PFSK-1 (cell line): ENCODE measurements around the gene ARF3.

Source experiments
- FOXP2 ChIP-seq: optimal IDR thresholded peaks from 2 replicates; pipeline ENCODE3; 2011; ENCODE audit warnings: borderline replicate concordance, control low read depth, inconsistent platforms; ENCODE audit not compliant: insufficient read depth; ENCODE audit errors: extremely low read length, extremely low read depth
- POLR2AphosphoS5 ChIP-seq: IDR thresholded peaks from 2 replicates; pipeline ENCODE4 v1.6.1; 2012; ENCODE audit warnings: low read depth, mild to moderate bottlenecking, control low read depth, low read length, moderate library complexity
- REST ChIP-seq, 2 experiments: IDR thresholded peaks; 2 replicates each; pipeline versions ENCODE4 v1.6.1 to v1.8.0; 2011 to 2012; ENCODE audit warnings: low read depth in 2 of 2, low read length in 2 of 2, control low read depth in 1 of 2, inconsistent platforms in 1 of 2, mild to moderate bottlenecking in 1 of 2, moderate library complexity in 1 of 2; ENCODE audit not compliant: insufficient read depth in 1 of 2
- SIN3A ChIP-seq: IDR thresholded peaks from 2 replicates; pipeline ENCODE4 v1.6.1; 2012; ENCODE audit warnings: mild to moderate bottlenecking, low read length, moderate library complexity, borderline replicate concordance; ENCODE audit not compliant: insufficient read depth
- TAF1 ChIP-seq: IDR thresholded peaks from 2 replicates; pipeline ENCODE4 v1.6.1; 2012; ENCODE audit warnings: low read length, control low read depth, borderline replicate concordance; ENCODE audit not compliant: insufficient read depth

Gene ARF3

DNA sequence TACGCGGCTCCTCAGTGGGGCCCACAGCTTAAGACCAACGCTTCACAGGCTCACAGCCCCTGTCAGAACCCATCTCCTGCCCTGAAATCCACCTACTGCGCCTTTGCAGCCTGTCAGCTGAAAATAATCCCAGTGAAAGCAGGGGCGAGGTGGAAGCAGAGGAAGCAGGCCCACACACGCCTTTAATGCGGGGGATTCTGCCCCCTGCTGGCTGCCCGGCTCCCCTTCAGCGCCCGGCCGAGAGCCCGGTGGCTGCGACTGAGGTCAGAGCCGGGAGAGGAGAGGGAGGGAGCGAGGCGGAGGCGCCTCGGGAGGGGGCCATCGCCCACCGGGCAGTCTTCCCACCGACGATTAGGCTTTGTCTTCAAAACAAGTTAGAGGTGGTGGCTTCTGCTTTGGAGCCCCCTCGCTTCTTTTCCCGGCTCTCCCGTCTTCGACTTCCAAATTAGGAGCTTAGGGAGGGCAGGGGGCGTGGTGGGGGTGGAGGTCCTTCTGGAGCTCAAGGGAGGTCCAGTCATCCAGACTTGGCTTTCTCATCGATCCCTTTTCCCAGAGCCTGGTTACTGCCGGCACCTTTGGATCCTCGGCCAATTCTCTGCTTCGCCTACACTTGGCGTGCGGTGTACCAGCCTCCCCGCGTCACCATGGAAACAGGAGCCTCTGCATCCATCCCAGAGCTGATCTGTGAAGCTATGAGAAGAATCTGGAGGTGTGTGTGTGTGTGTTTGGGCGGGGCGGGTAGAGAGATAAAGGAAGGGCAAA, 66.4 kb downstream of the ARF3 start:
- no peak for TF ChIP-seq TAF1
- no peak for TF ChIP-seq REST (IDR thresholded peaks at IDR 0.05; ENCODE audit: insufficient read depth in 1 of 2, low read depth in 2 of 2, low read length in 2 of 2)
- TF ChIP-seq SIN3A: no peak
- no peak for TF ChIP-seq FOXP2
- TF ChIP-seq POLR2AphosphoS5: no peak

GRCh38 chr12:48889679-48890078, 67.6 kb downstream of the ARF3 start:
- TF ChIP-seq TAF1 (no peak), SIN3A (no peak), POLR2AphosphoS5 (no peak), REST (IDR thresholded peaks at IDR 0.05; ENCODE audit: insufficient read depth in 1 of 2, low read depth in 2 of 2, low read length in 2 of 2) (no peak), FOXP2 (no peak)
